Muscle of back (tissue), 11 donors: ENCODE results near the gene DISC1. TPM values are rescaled to one million over a fixed set of nuclear protein-coding genes. Genes with fewer than 3 reads are reported as not detected.
"Not testable (repeated sequence)": the region's sequence is repeated elsewhere in the genome, so short reads cannot be mapped to it uniquely, and the experiment has no call there.

ENCODE experiments used
- DNase-seq, 3 donors: peaks; one replicate each; pipeline versions ENCODE4 v3.0.0 to v3.0.0-alpha.2; 2013
- polyA plus RNA-seq, 10 donors: library from polyadenylated mRNA; unstranded; fragments of 120-200 nt; gene quantifications; one replicate each; pipeline ENCODE4 v1.2.1, GENCODE V29; 2013; ENCODE audit not compliant: insufficient read length in 10 of 10

The DISC1 gene
- polyA plus RNA-seq, 10 donors: 5.2 to 9.3 (median 7.2) TPM

- no peak for DNase-seq
Measured at GRCh38 chr1:231883382-231883781, 256.8 kb downstream of the DISC1 start.

GRCh38 chr1:231885209-231885854, 258.7 kb downstream of the DISC1 start:
- DNase-seq: no peak

- DNase-seq: no peak
Measured at GRCh38 chr1:231887166-231887565, 260.6 kb downstream of the DISC1 start.

GRCh38 chr1:231887866-231888265, 261.3 kb downstream of the DISC1 start:
- DNase-seq: no peak

GRCh38 chr1:231890791-231891190, 264.2 kb downstream of the DISC1 start:
- DNase-seq: no peak

GRCh38 chr1:231893400-231894102, 267.0 kb downstream of the DISC1 start:
- no peak for DNase-seq

GRCh38 chr1:231896806-231897205, 270.2 kb downstream of the DISC1 start:
- DNase-seq: no peak

GRCh38 chr1:231899046-231899445, 272.5 kb downstream of the DISC1 start:
- no peak for DNase-seq

- no peak for DNase-seq
Measured at GRCh38 chr1:231899713-231900435, 273.3 kb downstream of the DISC1 start.

GRCh38 chr1:231903586-231904081, 277.0 kb downstream of the DISC1 start:
- DNase-seq: no peak

- not testable (repeated sequence) for DNase-seq
Measured at GRCh38 chr1:231907310-231907709, 280.7 kb downstream of the DISC1 start.

- no peak for DNase-seq
Measured at GRCh38 chr1:231913493-231913892, 286.9 kb downstream of the DISC1 start.

GRCh38 chr1:231918239-231919015, 291.8 kb downstream of the DISC1 start:
- DNase-seq: no peak

- DNase-seq: no peak
Measured at GRCh38 chr1:231919239-231919885, 292.8 kb downstream of the DISC1 start.

GRCh38 chr1:231919886-231920285, 293.3 kb downstream of the DISC1 start:
- DNase-seq: no peak

GRCh38 chr1:231921646-231922345, 295.2 kb downstream of the DISC1 start:
- DNase-seq: no peak

GRCh38 chr1:231923491-231924041, 297.0 kb downstream of the DISC1 start:
- DNase-seq: no peak

GRCh38 chr1:231924180-231924579, 297.6 kb downstream of the DISC1 start:
- peak in 1 of 3 donors; percentile 52 for DNase-seq

- no peak for DNase-seq
Measured at GRCh38 chr1:231925864-231926263, 299.3 kb downstream of the DISC1 start.

GRCh38 chr1:231926340-231926739, 299.8 kb downstream of the DISC1 start:
- no peak for DNase-seq
